Fibroblast of lung (primary cell): ENCODE measurements around the gene BCL7A.

Source experiments
- CTCF ChIP-seq, 2 donors: IDR thresholded peaks in 1 of 2; conservative IDR thresholded peaks in 1 of 2; 1 replicate in 1 of 2; 2 replicates in 1 of 2; pipeline ENCODE4 v1.5.1; 2011 to 2012; ENCODE audit warnings: low read length in 2 of 2, control low read depth in 1 of 2, inconsistent platforms in 1 of 2, low read depth in 1 of 2, mild to moderate bottlenecking in 1 of 2
- EZH2 ChIP-seq: IDR thresholded peaks from 2 replicates; pipeline ENCODE4 v1.5.1; 2012; ENCODE audit warnings: low read length, control low read depth, mild to moderate bottlenecking; ENCODE audit errors: missing control alignments

DNA sequence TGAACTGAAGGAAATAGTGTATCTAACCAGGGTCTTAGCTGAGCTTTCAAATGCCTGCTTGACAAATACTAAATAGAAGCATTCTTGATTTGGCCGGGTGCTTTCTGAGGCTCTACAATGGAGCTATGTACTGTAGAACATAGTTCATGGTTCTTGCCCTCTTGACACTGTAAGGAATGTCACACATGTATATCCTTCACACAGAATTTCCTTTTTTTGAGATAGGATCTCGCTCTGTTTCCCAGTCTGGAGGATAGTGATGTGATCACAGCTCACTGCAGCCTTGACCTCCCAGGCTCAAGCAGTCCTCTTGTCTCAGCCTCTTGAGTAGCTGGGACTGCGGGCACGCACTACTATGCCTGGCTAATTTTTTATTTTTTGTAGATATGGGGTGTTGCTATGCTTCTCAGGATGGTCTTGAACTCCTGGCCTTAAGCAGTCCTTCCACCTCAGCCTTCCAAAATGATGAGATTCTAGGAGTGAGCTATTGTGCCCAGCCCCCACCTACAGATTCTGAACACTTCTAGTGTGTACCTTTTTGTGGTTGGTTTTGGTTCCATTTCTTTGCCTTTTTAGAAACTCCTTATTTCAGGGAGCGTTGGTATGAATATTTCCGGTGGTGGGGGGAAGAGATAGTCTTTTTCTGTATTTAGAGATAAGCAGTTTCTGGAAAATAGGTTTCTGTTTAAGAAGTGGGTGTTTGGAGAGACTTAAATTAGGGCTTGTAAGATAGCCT, 61.1 kb downstream of the BCL7A start:
- no peak for TF ChIP-seq CTCF (conservative IDR thresholded peaks at IDR 0.05 in 1 of 2, IDR thresholded peaks at IDR 0.05 in 1 of 2; ENCODE audit: low read depth in 1 of 2, low read length in 2 of 2)
- TF ChIP-seq EZH2 = no peak
